ENCODE results near the gene SPPL2B.

The SPPL2B gene

GRCh38 chr19:2356036-2356646 is 27.7 kb downstream of the SPPL2B start:
- DNase-seq: no peak

DNA sequence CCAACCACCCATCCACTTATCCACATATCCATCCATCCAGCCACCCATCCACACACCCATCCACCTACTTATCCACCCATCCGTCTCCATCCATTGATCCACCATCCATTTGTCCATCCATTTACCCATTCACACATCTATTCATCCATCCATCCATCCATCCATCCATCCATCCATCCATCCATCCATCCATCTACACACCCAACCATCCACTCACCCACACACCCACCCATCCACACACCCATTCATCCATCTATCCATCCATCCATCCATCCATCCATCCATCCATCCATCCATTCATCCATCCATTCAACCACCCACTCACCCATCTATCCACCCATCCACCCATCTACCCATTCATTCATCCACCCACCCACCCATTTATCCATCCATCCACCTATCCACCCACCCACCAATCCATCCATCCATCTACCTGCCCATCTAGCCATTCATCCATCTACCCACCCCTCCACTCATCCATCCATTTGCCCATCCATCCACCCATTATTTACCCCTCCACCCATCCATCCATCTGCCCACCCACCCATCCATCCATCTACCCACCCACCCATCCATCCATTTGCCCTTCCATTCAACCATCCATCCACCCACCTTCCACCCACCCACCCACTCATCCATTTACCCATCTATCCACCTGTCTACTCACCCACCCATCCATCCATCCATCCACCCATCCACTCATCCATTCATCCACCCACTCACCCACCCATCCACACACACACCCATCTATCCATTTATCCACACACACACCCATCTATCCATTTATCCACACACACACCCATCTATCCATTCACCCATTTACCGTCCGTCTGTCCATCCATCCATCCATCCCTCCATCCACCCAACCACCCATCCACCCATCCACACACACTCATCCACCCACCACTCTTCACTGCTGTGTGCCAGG is 29.1 kb downstream of the SPPL2B start:
- no peak for DNase-seq

DNA sequence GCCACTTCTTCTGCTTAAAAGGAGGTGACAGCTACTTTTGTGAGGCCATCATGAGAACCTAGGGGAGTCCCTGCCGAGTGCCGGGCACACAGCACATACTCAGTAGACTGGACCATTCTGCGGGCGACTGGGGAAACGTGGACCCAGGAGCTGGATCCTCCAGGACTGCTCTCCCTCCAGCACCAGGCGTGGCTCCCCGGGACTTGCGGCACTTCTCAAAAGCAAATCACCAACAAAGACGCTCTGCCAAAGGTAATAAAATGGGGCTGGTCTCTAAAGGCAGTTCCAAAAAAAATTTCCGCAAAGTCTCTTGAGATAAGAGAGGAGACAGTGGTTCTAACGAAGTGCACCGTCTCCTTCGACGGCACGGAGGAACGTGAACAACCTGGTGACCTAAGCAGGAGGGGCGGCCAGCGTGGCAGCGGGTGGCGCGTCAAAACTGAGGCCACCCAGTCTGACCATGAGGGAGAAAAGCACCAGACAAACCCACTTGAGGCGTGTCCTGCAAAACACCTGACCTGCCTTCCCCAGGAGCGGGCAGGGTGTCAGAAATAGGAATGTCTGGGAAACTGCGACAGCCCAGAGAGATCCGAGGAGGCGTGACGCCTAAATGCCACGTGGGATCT is 30.2 kb downstream of the SPPL2B start:
- DNase-seq: no peak

DNA sequence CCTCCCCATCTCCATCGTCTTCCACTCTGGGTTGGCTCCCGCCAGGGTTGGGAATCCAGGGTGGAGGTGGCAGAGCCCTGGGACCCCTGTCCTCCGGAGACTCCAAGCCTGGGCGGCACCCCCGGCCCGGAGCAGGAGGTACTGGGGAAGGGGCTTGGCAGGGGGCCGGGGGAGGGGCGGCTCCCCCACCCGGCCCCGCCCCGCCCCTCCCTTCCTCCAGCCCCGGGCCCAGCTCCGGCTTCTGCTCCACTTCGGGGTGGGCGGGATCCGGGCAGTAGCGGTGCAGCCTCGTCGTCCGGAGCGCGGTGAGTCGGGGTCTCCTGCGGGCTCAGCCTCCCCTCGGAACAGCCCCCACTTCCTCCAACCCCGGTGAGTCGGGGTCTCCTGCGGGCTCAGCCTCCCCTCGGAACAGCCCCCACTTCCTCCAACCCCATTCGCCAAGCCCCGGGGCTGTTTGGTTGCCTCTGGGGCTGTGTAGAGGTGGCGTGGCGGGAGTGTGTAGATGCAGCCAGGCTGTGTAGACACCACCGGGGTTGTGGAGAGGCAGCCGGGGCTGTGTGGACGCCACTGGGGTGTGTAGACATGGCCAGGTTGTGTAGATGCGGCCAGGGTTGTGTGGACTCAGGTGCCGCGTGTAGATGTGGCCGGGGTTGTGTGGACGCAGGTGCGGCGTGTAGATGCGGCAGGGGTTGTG is 31.7 kb downstream of the SPPL2B start, which contains the start of gene TMPRSS9:
TSS of gene TMPRSS9 (plus strand) at position 274 of the 694 bp plus-strand sequence. CDS start 29,521 bp downstream, outside the sequence.
- DNase-seq: no peak

GRCh38 chr19:2360833-2361232 is 32.3 kb downstream of the SPPL2B start:
- DNase-seq: no peak

GRCh38 chr19:2361246-2362045 is 33.0 kb downstream of the SPPL2B start:
- no peak for DNase-seq

DNA sequence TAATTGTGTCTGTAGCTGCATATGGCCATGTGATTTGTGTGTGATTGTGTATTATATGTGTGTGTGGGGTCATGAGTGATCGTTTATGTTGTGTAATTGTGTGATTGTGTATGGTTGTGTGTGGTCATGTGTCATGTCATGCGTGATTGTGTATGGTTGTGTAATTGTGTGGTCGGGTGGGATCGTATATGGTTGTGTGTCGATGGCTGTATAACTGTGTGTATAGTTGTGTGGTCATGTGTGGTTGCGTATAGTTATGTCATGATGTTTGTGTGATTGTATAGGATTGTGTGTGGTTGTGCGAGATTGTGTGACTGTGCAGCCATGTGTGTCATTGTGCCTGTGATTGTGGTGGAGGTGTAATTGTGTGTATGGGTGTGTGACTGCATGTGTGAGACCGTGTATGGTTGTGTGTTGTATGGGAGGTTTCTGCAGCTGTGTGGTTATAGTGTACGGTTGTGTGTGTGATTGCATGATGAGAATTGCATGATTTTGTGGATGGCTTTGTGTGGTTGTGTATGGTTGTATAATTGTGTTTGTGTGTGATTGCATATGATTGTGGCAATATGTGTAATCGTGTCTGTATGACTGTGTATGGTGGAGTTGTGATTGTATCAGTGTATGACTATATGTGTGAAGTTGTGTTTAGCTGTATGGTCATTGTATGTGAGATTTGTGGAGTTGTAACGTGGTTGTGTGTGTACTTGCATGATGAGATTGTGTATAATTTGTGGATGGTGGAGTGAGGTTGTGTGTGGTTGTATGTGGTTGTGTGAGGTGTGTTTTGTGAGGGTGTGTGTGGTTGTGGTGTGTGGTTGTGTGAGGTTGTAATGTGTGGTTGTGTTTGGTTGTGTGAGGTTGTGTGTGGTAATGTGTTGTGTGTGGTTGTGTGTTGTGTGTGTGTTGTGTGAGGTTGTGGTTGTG is 33.8 kb downstream of the SPPL2B start:
- no peak for DNase-seq

DNA sequence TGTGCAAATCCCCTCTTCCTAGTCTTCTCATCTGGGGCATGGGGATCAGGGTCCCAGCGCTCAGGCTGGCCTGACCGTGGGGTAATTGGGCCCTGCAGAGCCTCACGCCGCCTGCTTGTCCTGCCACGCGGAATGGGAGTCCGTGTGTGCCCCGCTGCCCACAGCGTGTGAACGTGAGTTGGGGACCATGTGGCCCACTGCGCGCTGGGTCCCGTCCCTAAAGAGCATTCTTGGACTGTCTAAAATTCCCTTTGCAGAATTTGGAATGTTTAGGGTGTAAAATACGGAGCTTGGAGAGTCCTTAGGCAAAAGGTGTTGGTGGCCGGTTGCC is 34.5 kb downstream of the SPPL2B start:
- DNase-seq: no peak

DNA sequence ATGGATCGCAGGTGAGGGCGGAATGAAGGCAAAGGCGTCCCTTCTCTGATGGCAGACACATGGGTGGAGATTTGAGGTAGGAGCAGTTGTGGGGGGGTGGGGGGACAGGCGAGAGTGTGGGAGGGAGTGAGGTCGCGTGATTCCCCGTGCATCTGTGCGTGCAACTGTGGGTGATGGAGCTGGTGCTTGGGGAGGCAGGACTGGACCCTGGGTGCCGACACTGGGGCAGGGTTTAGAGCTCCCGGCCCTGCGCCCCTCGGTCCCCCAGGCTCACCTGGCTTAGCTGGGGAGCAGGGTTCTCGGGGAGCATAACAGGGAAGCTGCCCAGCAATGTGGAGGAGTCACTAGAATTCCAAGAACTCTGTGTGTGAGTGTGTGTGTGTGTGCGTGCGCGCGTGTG is 34.9 kb downstream of the SPPL2B start:
- no peak for DNase-seq

DNA sequence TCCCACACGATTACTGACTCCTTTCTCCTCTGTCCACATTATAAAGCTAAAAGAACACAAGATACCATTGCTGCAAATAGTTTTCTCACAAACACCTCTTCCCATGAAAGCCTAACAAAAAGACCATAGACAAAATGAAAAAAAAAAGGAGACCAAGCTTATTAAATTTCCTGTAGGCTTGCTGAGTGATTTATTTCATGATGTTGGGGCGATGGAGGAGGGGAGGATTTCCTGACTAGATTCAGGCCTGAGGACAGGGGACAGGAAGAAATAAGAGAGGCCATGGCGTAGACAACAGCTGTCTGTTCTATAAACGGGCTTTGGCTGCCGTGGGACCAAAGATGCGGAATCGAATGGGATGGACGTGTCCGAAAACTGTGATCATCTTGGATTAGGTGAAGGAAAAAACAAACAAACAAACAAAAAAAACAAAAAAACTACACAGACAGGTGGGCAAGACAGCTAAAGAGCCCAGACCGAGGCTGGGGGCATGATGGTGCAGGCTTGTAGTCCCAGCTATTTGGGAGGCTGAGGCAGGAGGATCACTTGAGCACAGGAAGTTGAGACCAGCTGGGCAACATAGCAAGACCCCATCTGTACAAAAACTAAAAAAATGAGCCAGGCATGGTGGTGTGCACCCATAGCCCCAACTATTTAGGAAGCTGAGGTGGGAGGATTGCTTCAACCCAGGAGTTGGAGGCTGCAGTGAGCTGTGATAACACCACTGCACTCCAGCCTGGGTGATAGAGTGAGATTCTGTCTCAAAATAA is 36.9 kb downstream of the SPPL2B start:
- no peak for DNase-seq

DNA sequence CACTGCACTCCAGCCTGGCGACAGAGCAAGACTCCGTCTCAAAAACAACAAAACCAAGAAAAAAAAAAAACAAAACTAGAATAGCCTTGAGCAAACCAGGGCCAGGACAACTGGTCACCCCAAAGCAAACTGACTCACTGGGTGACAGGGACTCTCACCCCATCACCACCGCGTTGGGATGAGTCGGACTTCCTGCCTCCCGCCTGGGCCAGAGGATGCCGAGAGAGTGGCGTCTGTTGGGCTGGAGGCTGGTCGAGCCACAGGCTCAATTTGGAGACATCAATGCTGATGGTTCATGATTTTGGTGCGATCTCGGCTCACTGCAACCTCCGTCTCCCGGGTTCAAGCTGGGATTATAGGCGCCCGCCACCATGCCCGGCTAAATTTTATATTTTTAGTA is 43.2 kb downstream of the SPPL2B start:
- DNase-seq: no peak

DNA sequence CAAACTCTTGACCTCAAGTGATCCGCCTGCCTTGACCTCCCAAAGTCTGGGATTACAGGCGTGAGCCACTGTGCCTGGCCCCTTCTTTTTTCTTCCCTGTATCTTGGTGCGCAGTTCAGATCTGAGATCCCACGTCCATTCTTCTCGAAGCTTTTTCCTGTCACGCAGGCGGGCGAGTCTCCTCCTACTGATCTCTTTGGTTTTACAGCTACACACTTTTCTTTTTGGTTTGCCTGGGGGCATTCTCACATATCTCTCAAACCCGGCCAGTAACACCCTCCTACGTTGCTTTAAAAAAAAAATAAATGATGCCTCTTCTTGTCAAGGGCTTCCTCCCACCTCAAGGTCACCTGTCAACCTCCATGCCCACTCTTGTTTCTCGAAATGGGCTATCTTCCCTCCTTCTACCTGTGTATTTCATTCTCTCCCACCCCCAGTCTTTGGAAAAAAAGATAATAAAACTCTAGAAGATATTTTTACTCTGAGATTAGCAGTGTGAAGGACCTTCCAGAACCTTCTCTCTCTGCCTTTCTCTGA is 43.7 kb downstream of the SPPL2B start:
- no peak for DNase-seq

- no peak for DNase-seq
Measured at GRCh38 chr19:2374808-2375207, 46.3 kb downstream of the SPPL2B start.

DNA sequence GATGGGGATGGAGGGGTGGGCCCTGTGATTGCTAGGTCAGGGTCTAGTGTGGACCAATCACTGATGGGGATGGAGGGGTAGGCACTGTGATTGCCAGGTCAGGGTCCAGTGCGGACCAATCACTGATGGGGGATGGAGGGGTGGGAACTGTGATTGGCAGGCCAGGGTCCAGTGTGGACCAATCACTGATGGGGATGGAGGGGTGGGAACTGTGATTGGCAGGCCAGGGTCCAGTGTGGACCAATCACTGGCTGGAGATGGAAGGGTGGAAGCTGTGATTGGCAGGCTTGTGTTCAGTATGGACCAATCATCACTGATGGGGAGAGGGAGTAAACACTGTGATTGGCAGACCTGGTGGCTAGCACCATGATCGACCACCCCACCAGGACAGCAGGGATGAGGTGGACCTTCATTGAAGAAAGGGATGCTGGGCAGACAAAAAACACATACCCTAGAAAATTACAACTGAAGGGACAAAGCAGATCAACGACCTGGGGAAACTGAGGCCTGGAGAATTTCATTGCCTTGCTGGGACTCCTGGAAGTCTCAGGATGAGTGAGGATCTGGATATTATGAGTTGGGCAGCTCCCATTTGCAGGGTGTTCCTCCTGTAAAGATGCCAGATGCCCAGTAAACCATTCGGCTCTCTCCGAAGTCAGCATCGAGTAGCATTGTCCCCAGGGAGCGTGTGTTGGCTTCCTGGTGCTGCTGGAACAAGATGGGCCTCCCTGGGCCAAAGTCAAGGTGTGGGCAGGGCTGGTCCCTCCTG is 47.1 kb downstream of the SPPL2B start:
- DNase-seq: no peak

DNA sequence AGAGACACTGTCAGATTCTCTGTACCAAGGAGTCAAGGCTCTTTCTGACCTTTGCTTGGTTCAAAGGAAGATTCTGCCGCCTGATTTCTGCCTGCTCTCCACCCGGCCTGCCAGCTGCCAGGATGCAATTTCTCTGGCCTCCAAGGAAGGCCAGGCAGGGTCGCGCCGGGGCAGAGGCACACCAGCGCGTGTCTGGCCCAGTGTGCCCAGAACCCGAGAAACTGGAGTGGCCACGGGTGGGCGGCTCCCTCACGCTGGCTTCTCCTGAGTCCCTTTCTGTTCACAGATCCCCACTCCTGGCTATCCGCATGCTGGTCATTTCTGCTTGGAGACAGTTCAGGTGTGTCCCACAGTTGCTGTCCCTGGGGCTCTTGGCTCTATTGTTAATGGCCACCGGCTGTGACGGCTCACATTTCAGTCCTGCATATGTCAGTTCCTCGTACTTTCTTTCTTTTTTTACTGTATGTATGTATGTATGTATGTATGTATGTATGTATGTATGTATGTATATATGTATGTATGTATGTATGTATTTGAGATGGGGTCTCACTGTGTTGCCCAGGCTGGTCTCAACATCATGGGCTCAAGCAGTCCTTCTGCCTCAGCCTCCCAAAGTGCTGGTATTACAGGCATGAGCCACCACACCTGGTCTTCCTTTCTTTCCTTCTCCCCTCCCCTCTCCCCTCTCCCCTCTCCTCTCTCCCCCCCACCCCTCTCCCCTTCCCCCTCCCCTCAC is 48.5 kb downstream of the SPPL2B start:
- no peak for DNase-seq

- no peak for DNase-seq
Measured at GRCh38 chr19:2380567-2380966, 52.1 kb downstream of the SPPL2B start.

DNA sequence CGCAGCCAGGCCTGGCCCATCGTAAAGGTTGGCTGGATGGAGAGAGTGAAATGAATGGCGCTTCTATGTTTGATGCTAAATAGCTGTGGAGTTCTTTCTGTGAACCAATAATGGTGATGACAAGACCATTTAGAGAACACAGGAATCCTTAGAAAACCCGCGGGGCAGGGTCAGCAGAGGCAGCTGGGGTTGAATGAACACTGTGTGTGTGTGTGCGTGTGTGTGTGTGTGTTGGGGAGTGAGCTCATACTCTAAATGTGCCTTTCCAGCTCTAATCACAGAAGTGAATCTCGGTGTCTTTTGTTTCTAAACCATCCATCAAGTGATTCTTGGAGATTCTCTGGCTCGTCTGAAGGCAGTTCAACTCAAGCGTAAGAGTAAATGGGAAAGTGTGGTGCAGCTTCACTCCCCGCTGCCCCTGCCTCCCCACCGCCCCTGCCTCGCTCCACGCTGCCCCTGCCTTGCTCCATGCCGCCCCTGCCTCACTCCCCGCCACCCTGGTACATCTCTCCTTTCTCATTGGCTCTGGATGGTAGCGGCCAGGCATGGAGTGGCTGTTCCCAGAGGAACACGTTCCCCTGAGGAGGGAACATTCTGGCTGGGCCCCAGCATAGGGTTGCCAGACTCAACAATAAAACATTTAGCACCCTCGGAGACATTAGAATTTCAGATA is 52.8 kb downstream of the SPPL2B start:
- DNase-seq: no peak
